Muscle of leg (tissue), 11 donors: ENCODE measurements around the gene ARHGAP26. TPM values are rescaled to one million over a fixed set of nuclear protein-coding genes. Genes with fewer than 3 reads are reported as not detected.
A peak's percentile ranks its signal among the peaks of the same experiment; 100 is the strongest.

Experiments used
- DNase-seq: peaks from one replicate; pipeline ENCODE4 v3.0.0; 2013
- H3K27ac ChIP-seq: one replicate; pipeline ENCODE4 v1.5.1; 2013; ENCODE audit warnings: mild to moderate bottlenecking, low read length, control low read depth
- H3K27me3 ChIP-seq: one replicate; pipeline ENCODE4 v1.6.1; 2013; ENCODE audit warnings: low read length; ENCODE audit not compliant: control insufficient read depth, insufficient read depth
- H3K36me3 ChIP-seq: one replicate; pipeline ENCODE4 v1.6.1; 2013; ENCODE audit warnings: low read length; ENCODE audit not compliant: control insufficient read depth, insufficient read depth
- H3K4me1 ChIP-seq: one replicate; pipeline ENCODE4 v1.6.1; 2013; ENCODE audit warnings: low read length; ENCODE audit not compliant: control insufficient read depth, insufficient read depth
- H3K4me3 ChIP-seq: one replicate; pipeline ENCODE4 v1.5.1; 2013; ENCODE audit warnings: low read length, control low read depth
- H3K9me3 ChIP-seq: replicated peaks from 2 replicates; pipeline ENCODE4 v1.6.1; 2013; ENCODE audit warnings: low read depth, low read length; ENCODE audit not compliant: control insufficient read depth
- WGBS: methylation state at CpG from one replicate; pipeline ENCODE4 v1.1.5; 2013; ENCODE audit warnings: missing lambda C conversion rate; ENCODE audit not compliant: insufficient coverage; 5-methylcytosine and 5-hydroxymethylcytosine counted together
- polyA plus RNA-seq, 8 donors: library from polyadenylated mRNA; unstranded; fragments of 120-200 nt; gene quantifications; one replicate each; pipeline versions ENCODE4 v1.2.1 to v1.2.3, GENCODE V29; 2013; ENCODE audit warnings: inconsistent platforms in 1 of 8, low replicate concordance in 1 of 8; ENCODE audit not compliant: insufficient read length in 8 of 8, insufficient read depth in 1 of 8
- total RNA-seq: library from RNA; stranded (reverse); fragments of 120-200 nt; gene quantifications from one replicate; pipeline ENCODE4 v1.2.4, GENCODE V29; 2013

Gene ARHGAP26
- total and polyA plus RNA-seq, 9 donors = 10.4 to 17.1 (median 13.2) TPM

GRCh38 chr5:142860270-142860669, 90.1 kb downstream of the ARHGAP26 start:
- peaks cover 22% of the 10 kb centered on the region for H3K4me1 ChIP-seq
- H3K36me3 ChIP-seq = no peaks in the 10 kb centered on the region
- no peaks in the 10 kb centered on the region for H3K27me3 ChIP-seq
- H3K4me3 ChIP-seq = no peak overlapping the region
- H3K27ac ChIP-seq = no peak overlapping the region
- no peaks in the 10 kb centered on the region for H3K9me3 ChIP-seq
- WGBS = 58% methylated on average over 2 of the region's 2 CpGs
- peak; percentile 61 for DNase-seq

- Histone ChIP-seq H3K4me1 (peaks cover 22% of the 10 kb centered on the region), H3K27me3 (no peaks in the 10 kb centered on the region), H3K36me3 (no peaks in the 10 kb centered on the region), H3K27ac (no peak overlapping the region), H3K4me3 (no peak overlapping the region), H3K9me3 (no peaks in the 10 kb centered on the region)
- no peak for DNase-seq
- WGBS = 96% methylated on average over 4 of the region's 7 CpGs
Measured at GRCh38 chr5:142861011-142861410, 90.8 kb downstream of the ARHGAP26 start.

- Histone ChIP-seq H3K27me3 (no peaks in the 10 kb centered on the region), H3K9me3 (no peaks in the 10 kb centered on the region), H3K36me3 (no peaks in the 10 kb centered on the region), H3K27ac (peak overlapping the region; percentile 67), H3K4me1 (peaks cover 27% of the 10 kb centered on the region), H3K4me3 (no peak overlapping the region)
- peak; percentile 91 for DNase-seq
- 60% methylated on average over 1 of the region's 4 CpGs for WGBS
Measured at GRCh38 chr5:142862594-142862993, 92.4 kb downstream of the ARHGAP26 start.

GRCh38 chr5:142863856-142864255, 93.7 kb downstream of the ARHGAP26 start:
- Histone ChIP-seq H3K36me3 (no peaks in the 10 kb centered on the region), H3K9me3 (no peaks in the 10 kb centered on the region), H3K4me1 (peaks cover 26% of the 10 kb centered on the region), H3K27me3 (no peaks in the 10 kb centered on the region), H3K4me3 (no peak overlapping the region), H3K27ac (no peak overlapping the region)
- DNase-seq = no peak
- 33% methylated on average over 3 of the region's 5 CpGs for WGBS

- no peak overlapping the region for H3K4me3 ChIP-seq
- no peaks in the 10 kb centered on the region for H3K36me3 ChIP-seq
- H3K4me1 ChIP-seq = peaks cover 29% of the 10 kb centered on the region
- WGBS = 70% methylated on average over 1 of the region's 13 CpGs
- no peaks in the 10 kb centered on the region for H3K27me3 ChIP-seq
- DNase-seq = peak; percentile 78
- H3K27ac ChIP-seq = no peak overlapping the region
- no peaks in the 10 kb centered on the region for H3K9me3 ChIP-seq
Measured at GRCh38 chr5:142864290-142865260, 94.4 kb downstream of the ARHGAP26 start.

- 94% methylated on average over 4 of the region's 4 CpGs for WGBS
- H3K4me3 ChIP-seq = no peak overlapping the region
- H3K27me3 ChIP-seq = no peaks in the 10 kb centered on the region
- peaks cover 32% of the 10 kb centered on the region for H3K4me1 ChIP-seq
- H3K9me3 ChIP-seq = no peaks in the 10 kb centered on the region
- H3K36me3 ChIP-seq = no peaks in the 10 kb centered on the region
- no peak for DNase-seq
- H3K27ac ChIP-seq = no peak overlapping the region
Measured at GRCh38 chr5:142865631-142866030, 95.5 kb downstream of the ARHGAP26 start.

GRCh38 chr5:142866563-142867275, 96.5 kb downstream of the ARHGAP26 start:
- Histone ChIP-seq H3K4me1 (peaks cover 38% of the 10 kb centered on the region), H3K36me3 (no peaks in the 10 kb centered on the region), H3K9me3 (no peaks in the 10 kb centered on the region), H3K27ac (peak overlapping the region; percentile 17), H3K27me3 (no peaks in the 10 kb centered on the region), H3K4me3 (no peak overlapping the region)
- WGBS = 0% methylated on average over 2 of the region's 10 CpGs
- peak; percentile 85 for DNase-seq

- DNase-seq = peak; percentile 96
- peak overlapping the region; percentile 39 for H3K27ac ChIP-seq
Measured at GRCh38 chr5:142869886-142870285, 99.7 kb downstream of the ARHGAP26 start.

GRCh38 chr5:142870532-142871362, 100.6 kb downstream of the ARHGAP26 start:
- H3K27me3 ChIP-seq = no peaks in the 10 kb centered on the region
- 79% methylated on average over 5 of the region's 9 CpGs for WGBS
- no peak for DNase-seq
- H3K4me3 ChIP-seq = no peak overlapping the region
- H3K36me3 ChIP-seq = no peaks in the 10 kb centered on the region
- no peak overlapping the region for H3K27ac ChIP-seq
- H3K9me3 ChIP-seq = no peaks in the 10 kb centered on the region
- peaks cover 42% of the 10 kb centered on the region for H3K4me1 ChIP-seq

More at GRCh38 chr5:142869886-142870285, 99.7 kb downstream of the ARHGAP26 start:
- no peak overlapping the region for H3K4me3 ChIP-seq
- H3K9me3 ChIP-seq = no peaks in the 10 kb centered on the region
- no peaks in the 10 kb centered on the region for H3K27me3 ChIP-seq
- no peaks in the 10 kb centered on the region for H3K36me3 ChIP-seq
- WGBS = no CpG with 5 or more reads among the region's 3 CpGs
- peaks cover 43% of the 10 kb centered on the region for H3K4me1 ChIP-seq
